Karpas-422 (cell line): ENCODE measurements around the gene ADCYAP1R1. TPM values are rescaled to one million over a fixed set of nuclear protein-coding genes. Genes with fewer than 3 reads are reported as not detected.

ENCODE experiments used
- DNase-seq: peaks from one replicate; pipeline ENCODE4 v3.0.0-alpha.2; 2015
- H2AFZ ChIP-seq: fragments of 200-600 bp; sonication (generic); 2 replicates; pipeline ENCODE4 v1.6.1; 2014; ENCODE audit warnings: antibody characterized with exemption, low read length, mixed read lengths
- H3K27ac ChIP-seq: fragments of 200-600 bp; sonication (generic); 2 replicates; pipeline ENCODE4 v1.5.1; 2014; ENCODE audit warnings: mild to moderate bottlenecking, low read length, moderate library complexity
- H3K27me3 ChIP-seq: fragments of 200-600 bp; sonication (generic); 2 replicates; pipeline ENCODE4 v1.6.1; 2014; ENCODE audit warnings: low read length, mixed read lengths
- H3K36me3 ChIP-seq: fragments of 200-600 bp; sonication (generic); 2 replicates; pipeline ENCODE4 v1.6.1; 2014; ENCODE audit warnings: low read length, mixed read lengths; ENCODE audit not compliant: insufficient read depth
- H3K4me1 ChIP-seq: fragments of 200-600 bp; sonication (generic); 2 replicates; pipeline ENCODE4 v1.6.1; 2014; ENCODE audit warnings: mild to moderate bottlenecking, low read length, mixed read lengths
- H3K4me2 ChIP-seq: fragments of 200-600 bp; sonication (generic); 2 replicates; pipeline ENCODE4 v1.6.1; 2014; ENCODE audit warnings: low read length, low read depth, mild to moderate bottlenecking; ENCODE audit not compliant: poor library complexity, severe bottlenecking
- H3K4me3 ChIP-seq: fragments of 200-600 bp; sonication (generic); 2 replicates; pipeline ENCODE4 v1.5.1; 2014; ENCODE audit warnings: mild to moderate bottlenecking, antibody characterized with exemption, low read length, mixed read lengths
- H3K79me2 ChIP-seq: fragments of 200-600 bp; sonication (generic); 2 replicates; pipeline ENCODE4 v1.6.1; 2014; ENCODE audit warnings: mild to moderate bottlenecking, low read length, mixed read lengths
- H3K9ac ChIP-seq: fragments of 200-600 bp; sonication (generic); 2 replicates; pipeline ENCODE4 v1.6.0; 2014; ENCODE audit warnings: low read length
- H3K9me2 ChIP-seq: fragments of 200-600 bp; sonication (generic), shearing (Covaris generic); replicated peaks from 2 replicates; pipeline ENCODE4 v1.6.0; 2014; ENCODE audit warnings: mild to moderate bottlenecking, low read length, moderate library complexity; ENCODE audit not compliant: insufficient read depth
- H3K9me3 ChIP-seq: fragments of 300-700, 200-600 bp; sonication (generic); 2 replicates; pipeline ENCODE4 v1.6.1; 2014; ENCODE audit warnings: low read length, mixed read lengths
- H4K20me1 ChIP-seq: fragments of 200-600 bp; sonication (generic); 2 replicates; pipeline ENCODE4 v1.6.1; 2014; ENCODE audit warnings: mild to moderate bottlenecking, antibody characterized with exemption, low read length, low read depth; ENCODE audit not compliant: insufficient read depth
- total RNA-seq: library from RNA; depleted of rRNA; stranded (reverse); fragments of >200 nt; shearing (Covaris generic); gene quantifications from 2 replicates; pipeline ENCODE4 v1.2.3, GENCODE V29; 2014; ENCODE audit warnings: low replicate concordance

ADCYAP1R1 gene
- total RNA-seq, 1 experiment from 2014 or later, result 0.52 TPM

- no peaks in the 10 kb centered on the region for H3K36me3 ChIP-seq
- H3K79me2 ChIP-seq, result no peaks in the 10 kb centered on the region
- no peaks in the 10 kb centered on the region for H3K9me3 ChIP-seq
- H3K4me1 ChIP-seq, result no peaks in the 10 kb centered on the region
- H3K9ac ChIP-seq, result no peak overlapping the region
- no peak overlapping the region for H2AFZ ChIP-seq
- H3K27ac ChIP-seq, result no peak overlapping the region
- DNase-seq, result no peak
- no peaks in the 10 kb centered on the region for H3K9me2 ChIP-seq
- no peaks in the 10 kb centered on the region for H4K20me1 ChIP-seq
- H3K4me2 ChIP-seq, result no peak overlapping the region
- no peak overlapping the region for H3K4me3 ChIP-seq
- H3K27me3 ChIP-seq, result no peaks in the 10 kb centered on the region
Measured at GRCh38 chr7:31099451-31100444, 47.6 kb downstream of the ADCYAP1R1 start.

GRCh38 chr7:31100445-31100844, 48.3 kb downstream of the ADCYAP1R1 start:
- no peaks in the 10 kb centered on the region for H3K36me3 ChIP-seq
- no peaks in the 10 kb centered on the region for H3K4me1 ChIP-seq
- H4K20me1 ChIP-seq, result no peaks in the 10 kb centered on the region
- no peaks in the 10 kb centered on the region for H3K79me2 ChIP-seq
- no peak for DNase-seq
- no peaks in the 10 kb centered on the region for H3K27me3 ChIP-seq
- H3K4me2 ChIP-seq, result no peak overlapping the region
- H3K27ac ChIP-seq, result no peak overlapping the region
- H3K4me3 ChIP-seq, result no peak overlapping the region
- H3K9ac ChIP-seq, result no peak overlapping the region
- no peak overlapping the region for H2AFZ ChIP-seq
- H3K9me2 ChIP-seq, result no peaks in the 10 kb centered on the region
- no peaks in the 10 kb centered on the region for H3K9me3 ChIP-seq

DNA sequence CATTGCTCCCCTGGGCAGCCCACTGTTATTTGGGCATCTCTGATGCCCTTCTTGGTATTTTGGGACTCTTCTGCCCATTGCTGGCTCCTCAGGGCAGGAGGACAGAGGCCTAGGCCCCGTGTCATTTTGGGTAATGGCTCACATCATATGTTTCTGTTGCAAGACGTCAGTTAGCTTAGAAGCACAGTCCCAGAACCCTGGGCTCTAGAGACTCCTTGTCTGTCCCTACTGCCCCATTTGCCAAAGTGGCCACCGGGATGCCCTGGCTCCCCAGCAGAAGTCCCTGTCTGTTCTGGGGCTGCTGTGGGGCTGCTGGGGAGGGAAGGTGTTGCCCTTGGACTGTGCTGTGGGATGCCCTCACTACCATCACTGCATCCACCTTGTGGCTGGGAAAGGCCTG, 48.8 kb downstream of the ADCYAP1R1 start:
- no peaks in the 10 kb centered on the region for H3K4me1 ChIP-seq
- no peak overlapping the region for H2AFZ ChIP-seq
- no peak for DNase-seq
- no peaks in the 10 kb centered on the region for H3K9me3 ChIP-seq
- no peaks in the 10 kb centered on the region for H4K20me1 ChIP-seq
- no peaks in the 10 kb centered on the region for H3K27me3 ChIP-seq
- H3K4me3 ChIP-seq, result no peak overlapping the region
- H3K9me2 ChIP-seq, result no peaks in the 10 kb centered on the region
- H3K27ac ChIP-seq, result no peak overlapping the region
- H3K36me3 ChIP-seq, result no peaks in the 10 kb centered on the region
- no peak overlapping the region for H3K9ac ChIP-seq
- no peaks in the 10 kb centered on the region for H3K79me2 ChIP-seq
- H3K4me2 ChIP-seq, result no peak overlapping the region

DNA sequence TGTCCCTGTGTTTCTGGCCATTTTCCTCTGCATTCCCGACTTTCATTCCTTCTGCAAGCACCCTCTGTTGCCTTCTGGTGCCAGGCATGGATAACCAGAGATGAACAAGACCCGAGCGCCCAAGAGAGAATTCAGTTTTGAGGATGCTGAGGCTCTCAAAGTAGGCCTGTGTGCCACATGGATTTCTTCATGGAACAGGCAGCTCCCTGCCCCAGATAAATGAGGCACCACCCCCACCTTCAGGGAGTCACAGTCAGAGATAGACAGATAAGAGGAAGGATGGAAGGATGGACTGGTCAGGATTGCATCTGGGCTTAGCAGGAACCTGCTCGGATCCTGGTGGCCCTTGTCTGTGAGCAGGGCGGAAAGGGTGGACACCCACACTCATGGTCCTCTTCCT, 49.4 kb downstream of the ADCYAP1R1 start:
- Histone ChIP-seq H3K27me3 (no peaks in the 10 kb centered on the region), H2AFZ (no peak overlapping the region), H3K9me2 (no peaks in the 10 kb centered on the region), H4K20me1 (no peaks in the 10 kb centered on the region), H3K9ac (no peak overlapping the region), H3K27ac (no peak overlapping the region), H3K4me2 (no peak overlapping the region), H3K36me3 (no peaks in the 10 kb centered on the region), H3K4me1 (no peaks in the 10 kb centered on the region), H3K9me3 (no peaks in the 10 kb centered on the region), H3K4me3 (no peak overlapping the region), H3K79me2 (no peaks in the 10 kb centered on the region)
- DNase-seq, result no peak

DNA sequence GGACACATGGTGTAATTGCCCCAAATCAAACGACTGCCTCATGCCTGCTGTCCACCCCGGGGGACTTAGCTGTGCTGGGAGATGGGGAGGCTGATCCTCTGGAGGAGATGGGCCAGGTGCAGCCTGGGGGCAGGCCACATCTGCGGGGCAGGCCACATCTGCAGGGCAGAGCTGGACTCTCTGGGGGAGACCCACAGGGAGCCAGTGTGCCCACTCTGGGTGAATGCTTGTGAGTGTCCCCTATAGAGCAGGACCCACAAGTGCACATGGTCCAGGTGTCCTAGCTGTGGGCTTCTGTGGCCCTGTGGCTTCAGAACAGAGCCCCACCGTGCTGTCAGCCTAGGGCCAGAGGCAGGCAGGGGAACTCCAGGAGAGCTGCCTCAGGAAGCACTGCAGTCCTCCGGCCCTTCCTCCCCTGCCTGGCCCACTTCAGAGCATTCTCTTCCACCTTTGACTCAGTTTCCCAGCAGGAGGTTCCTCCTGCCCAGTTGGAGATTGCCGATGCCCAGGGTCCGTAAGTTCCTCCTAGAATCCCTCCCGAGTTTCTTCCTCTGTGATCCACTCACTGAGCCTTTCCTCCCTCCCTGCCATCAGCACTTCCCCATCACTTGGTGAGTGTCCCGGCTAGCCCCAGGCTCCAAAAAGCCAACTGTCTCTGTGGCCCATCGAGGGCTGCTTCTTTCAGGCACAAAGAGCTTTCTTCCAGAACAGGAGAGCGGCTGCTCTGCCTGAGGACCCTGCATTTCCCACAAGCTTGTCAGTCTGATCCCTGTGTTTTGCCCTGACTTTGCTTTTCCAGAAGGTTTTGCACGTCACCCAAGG, 50.3 kb downstream of the ADCYAP1R1 start:
- DNase-seq, result no peak
- H3K4me1 ChIP-seq, result no peaks in the 10 kb centered on the region
- no peak overlapping the region for H3K9ac ChIP-seq
- H3K4me2 ChIP-seq, result no peak overlapping the region
- H4K20me1 ChIP-seq, result no peaks in the 10 kb centered on the region
- no peak overlapping the region for H3K27ac ChIP-seq
- H3K79me2 ChIP-seq, result no peaks in the 10 kb centered on the region
- no peaks in the 10 kb centered on the region for H3K27me3 ChIP-seq
- no peaks in the 10 kb centered on the region for H3K9me3 ChIP-seq
- H3K36me3 ChIP-seq, result no peaks in the 10 kb centered on the region
- H3K9me2 ChIP-seq, result no peaks in the 10 kb centered on the region
- no peak overlapping the region for H2AFZ ChIP-seq
- H3K4me3 ChIP-seq, result no peak overlapping the region

DNA sequence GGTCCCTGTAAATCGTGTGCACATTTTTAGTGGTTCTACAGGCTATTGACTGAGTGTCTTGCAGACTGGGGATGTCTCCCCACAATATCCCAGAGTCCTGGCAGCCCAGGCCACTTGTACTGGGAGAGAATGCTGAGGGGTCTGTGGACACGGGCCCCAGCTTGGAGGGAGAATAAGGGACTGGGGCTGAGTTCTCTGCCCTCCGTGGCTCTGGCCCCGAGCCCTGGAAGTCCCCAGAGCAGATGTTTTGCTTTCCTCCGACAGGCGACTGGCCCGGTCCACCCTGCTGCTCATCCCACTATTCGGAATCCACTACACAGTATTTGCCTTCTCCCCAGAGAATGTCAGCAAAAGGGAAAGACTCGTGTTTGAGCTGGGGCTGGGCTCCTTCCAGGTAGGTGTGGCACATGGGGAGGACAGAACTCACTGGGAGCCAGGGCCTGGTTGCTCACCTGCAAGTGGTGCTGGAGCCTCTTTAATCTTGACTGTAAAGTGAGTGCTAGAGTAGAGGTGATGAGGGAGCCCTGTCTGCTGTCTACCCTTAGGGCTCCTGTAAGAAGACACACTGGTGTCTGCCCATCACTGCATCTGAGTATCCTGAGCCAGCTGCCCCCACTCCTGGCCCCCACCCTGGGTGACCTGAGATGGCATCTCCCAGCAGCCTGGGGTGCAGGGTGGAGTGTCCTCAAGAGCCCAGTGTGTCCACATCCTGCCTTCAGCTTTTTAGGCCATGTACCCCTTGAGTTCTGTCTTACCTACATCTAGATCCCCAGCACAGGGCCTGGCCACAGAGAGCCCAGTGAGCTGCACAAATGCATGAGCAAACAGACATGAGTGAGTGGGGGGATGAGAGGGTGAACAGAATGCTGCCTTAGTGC, 51.1 kb downstream of the ADCYAP1R1 start:
- DNase-seq, result no peak
- Histone ChIP-seq H3K36me3 (no peaks in the 10 kb centered on the region), H3K9ac (no peak overlapping the region), H2AFZ (no peak overlapping the region), H3K27me3 (no peaks in the 10 kb centered on the region), H3K4me1 (no peaks in the 10 kb centered on the region), H3K4me2 (no peak overlapping the region), H4K20me1 (no peaks in the 10 kb centered on the region), H3K4me3 (no peak overlapping the region), H3K79me2 (no peaks in the 10 kb centered on the region), H3K27ac (no peak overlapping the region), H3K9me3 (no peaks in the 10 kb centered on the region), H3K9me2 (no peaks in the 10 kb centered on the region)

DNA sequence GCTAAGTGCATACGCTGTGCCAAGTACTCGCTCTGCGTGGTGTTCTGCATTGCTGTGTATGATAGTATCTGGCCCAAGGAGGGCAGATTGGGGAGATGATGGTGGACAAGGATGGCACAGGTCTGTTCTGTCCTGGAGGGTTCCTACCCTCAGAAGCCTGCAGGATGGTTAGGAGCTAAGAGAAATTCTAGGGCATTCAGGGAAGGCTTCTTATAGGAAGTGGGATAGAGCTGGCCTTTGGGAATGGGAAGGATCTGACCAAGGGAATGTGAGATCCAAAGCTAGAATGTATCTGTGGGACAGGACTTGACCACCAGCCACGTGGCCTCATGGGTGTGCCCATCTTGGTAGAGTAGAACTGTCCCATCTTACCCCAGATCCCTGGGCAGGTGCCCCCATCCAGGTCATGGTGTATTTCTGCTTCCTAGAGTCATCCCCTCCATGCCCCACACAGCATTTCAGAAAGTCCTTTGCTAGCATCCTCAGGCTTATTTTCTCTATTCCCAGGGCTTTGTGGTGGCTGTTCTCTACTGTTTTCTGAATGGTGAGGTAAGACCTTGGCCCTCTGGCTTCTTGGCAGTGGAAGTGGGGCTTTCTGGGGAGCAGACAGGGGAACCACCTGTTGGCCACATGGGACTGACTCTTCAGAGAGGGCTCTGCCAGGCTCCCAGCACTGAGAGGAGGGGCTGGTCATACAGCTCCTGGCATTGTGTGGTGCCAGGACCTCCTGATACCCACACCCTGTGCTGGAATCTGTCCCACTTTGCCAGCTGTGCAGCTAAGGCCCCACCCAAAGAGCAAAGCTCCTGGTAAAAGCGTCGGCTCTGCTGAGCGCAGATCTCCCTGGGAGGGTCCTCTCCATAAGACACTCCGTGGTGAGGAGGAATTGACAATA, 52.5 kb downstream of the ADCYAP1R1 start:
- Histone ChIP-seq H3K27me3 (no peaks in the 10 kb centered on the region), H3K9me3 (no peaks in the 10 kb centered on the region), H4K20me1 (no peaks in the 10 kb centered on the region), H2AFZ (no peak overlapping the region), H3K27ac (no peak overlapping the region), H3K4me3 (no peak overlapping the region), H3K4me1 (no peaks in the 10 kb centered on the region), H3K9ac (no peak overlapping the region), H3K36me3 (no peaks in the 10 kb centered on the region), H3K4me2 (no peak overlapping the region), H3K9me2 (no peaks in the 10 kb centered on the region), H3K79me2 (no peaks in the 10 kb centered on the region)
- no peak for DNase-seq
